OCI-LY1 (cell line): Measurements from ENCODE around the gene PPP2R5C.

Experiments
- H2AFZ ChIP-seq: fragments of 200-600 bp; sonication (generic), shearing (Covaris generic); 2 replicates; pipeline ENCODE4 v1.6.0; 2014; ENCODE audit warnings: antibody characterized with exemption, mild to moderate bottlenecking, low read length
- H3F3A ChIP-seq: fragments of 200-600 bp; sonication (generic), shearing (Covaris generic); 2 replicates; pipeline ENCODE4 v1.6.0; 2014; ENCODE audit warnings: mild to moderate bottlenecking, antibody characterized with exemption, low read length, moderate library complexity; ENCODE audit not compliant: insufficient read depth
- H3K27ac ChIP-seq: fragments of 200-600 bp; sonication (generic); 2 replicates; pipeline ENCODE4 v1.5.1; 2014; ENCODE audit warnings: low read length, mixed run types, mild to moderate bottlenecking, low read depth; ENCODE audit not compliant: poor library complexity, severe bottlenecking
- H3K27me3 ChIP-seq: fragments of 200-600 bp; sonication (generic); 2 replicates; pipeline ENCODE4 v1.6.0; 2014; ENCODE audit warnings: antibody characterized with exemption, mild to moderate bottlenecking, low read length, moderate library complexity; ENCODE audit not compliant: insufficient read depth
- H3K36me3 ChIP-seq: fragments of 200-600 bp; sonication (generic); 2 replicates; pipeline ENCODE4 v1.6.1; 2014; ENCODE audit warnings: mild to moderate bottlenecking, antibody characterized with exemption, low read length, moderate library complexity, mixed read lengths; ENCODE audit not compliant: insufficient read depth
- H3K4me1 ChIP-seq: fragments of 200-600 bp; sonication (generic); 2 replicates; pipeline ENCODE4 v1.5.1; 2014; ENCODE audit warnings: mild to moderate bottlenecking, low read length, moderate library complexity; ENCODE audit not compliant: insufficient read depth, severe bottlenecking
- H3K4me2 ChIP-seq: fragments of 200-600 bp; sonication (generic), shearing (Covaris generic); 2 replicates; pipeline ENCODE4 v1.6.1; 2014; ENCODE audit warnings: low read length
- H3K4me3 ChIP-seq: fragments of 200-600 bp; sonication (generic); 2 replicates; pipeline ENCODE4 v1.5.1; 2014; ENCODE audit warnings: low read length, low read depth, mild to moderate bottlenecking, mixed read lengths; ENCODE audit not compliant: poor library complexity, severe bottlenecking
- H3K79me2 ChIP-seq: fragments of 200-600 bp; shearing (Covaris generic); 2 replicates; pipeline ENCODE4 v1.6.1; 2016; ENCODE audit warnings: mixed run types, low read length, mixed read lengths; ENCODE audit not compliant: insufficient read depth
- H3K9ac ChIP-seq: fragments of 200-600 bp; sonication (generic), shearing (Covaris generic); 2 replicates; pipeline ENCODE4 v1.6.1; 2014; ENCODE audit warnings: mild to moderate bottlenecking, low read length, mixed read lengths
- H3K9me2 ChIP-seq: fragments of 200-600 bp; sonication (generic), shearing (Covaris generic); 2 replicates; pipeline ENCODE4 v1.6.1; 2014; ENCODE audit warnings: low read depth, mild to moderate bottlenecking, low read length, mixed read lengths
- H3K9me3 ChIP-seq: fragments of 200-600 bp; shearing (Covaris generic); 2 replicates; pipeline ENCODE4 v1.6.1; 2014; ENCODE audit warnings: low read length, mixed read lengths
- H4K20me1 ChIP-seq: fragments of 200-600 bp; sonication (generic), shearing (Covaris generic); 2 replicates; pipeline ENCODE4 v1.6.0; 2016; ENCODE audit warnings: mild to moderate bottlenecking, low read length; ENCODE audit not compliant: insufficient read depth
- CTCF ChIP-seq: fragments of 200-600 bp; sonication (generic), shearing (Covaris generic); IDR thresholded peaks from 2 replicates; pipeline ENCODE4 v1.5.1; 2017; ENCODE audit warnings: mild to moderate bottlenecking, antibody characterized with exemption, low read length, moderate library complexity, mixed read lengths
- EZH2 ChIP-seq: fragments of 200-600 bp; sonication (generic), shearing (Covaris generic); IDR thresholded peaks from 2 replicates; pipeline ENCODE4 v1.8.0; 2017; ENCODE audit warnings: borderline replicate concordance, mixed run types, mild to moderate bottlenecking, antibody characterized with exemption, low read length, moderate library complexity, mixed read lengths

PPP2R5C gene

GRCh38 chr14:101882141-101882935, 120.8 kb downstream of the PPP2R5C start:
- Histone ChIP-seq H3K4me1 (peaks cover 17% of the 10 kb centered on the region), H3K9me2 (no peaks in the 10 kb centered on the region), H3F3A (no peaks in the 10 kb centered on the region), H3K79me2 (no peaks in the 10 kb centered on the region; the same call in 1 of the 2 replicates), H3K4me2 (no peak overlapping the region), H3K27me3 (no peaks in the 10 kb centered on the region), H3K27ac (no peak overlapping the region), H4K20me1 (no peaks in the 10 kb centered on the region), H3K9ac (no peak overlapping the region), H3K4me3 (no peak overlapping the region), H2AFZ (no peak overlapping the region), H3K36me3 (peaks cover 55% of the 10 kb centered on the region), H3K9me3 (no peaks in the 10 kb centered on the region)
- no peak for TF ChIP-seq CTCF
- no peak for TF ChIP-seq EZH2

DNA sequence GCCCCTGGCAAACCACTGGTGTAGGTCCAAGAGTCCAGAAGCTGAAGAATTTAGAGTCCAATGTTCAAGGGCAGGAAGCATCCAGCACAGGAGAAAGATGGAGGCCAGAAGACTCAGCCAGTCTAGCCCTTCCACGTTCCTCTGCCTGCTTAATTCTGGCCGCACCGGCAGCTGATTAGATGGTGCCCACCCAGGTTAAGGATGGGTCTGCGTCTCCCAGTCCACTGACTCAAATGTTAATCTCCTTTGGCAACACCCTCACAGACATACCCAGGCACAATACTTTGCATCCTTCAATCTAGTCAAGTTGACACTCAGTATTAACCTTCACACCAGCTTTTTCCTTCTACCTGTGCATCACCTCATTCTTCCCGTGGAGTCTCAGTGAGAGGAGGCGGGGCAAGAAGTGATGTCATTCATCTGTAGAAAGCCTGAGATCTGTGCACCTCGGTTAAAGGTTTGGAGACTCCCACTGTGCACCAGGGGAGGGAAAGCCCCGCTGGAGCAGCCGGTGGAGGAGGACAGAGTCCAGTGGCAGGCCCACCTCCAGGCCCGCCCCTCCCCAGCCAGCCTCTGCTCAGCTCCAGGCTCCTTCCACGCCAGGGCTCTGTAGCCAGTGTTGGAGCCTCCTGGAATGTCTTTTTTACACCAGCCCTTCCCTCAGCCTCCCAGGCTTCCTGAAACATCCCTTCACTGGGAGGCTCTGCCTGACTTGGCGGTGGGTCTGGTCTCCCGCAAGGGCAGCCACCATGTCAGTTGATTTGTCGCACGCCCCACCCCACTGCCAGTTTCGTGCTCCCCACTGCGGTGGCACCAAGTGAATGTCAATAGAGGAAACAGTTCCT, 122.8 kb downstream of the PPP2R5C start:
- no peak overlapping the region for H3K4me2 ChIP-seq
- no peaks in the 10 kb centered on the region for H3K27me3 ChIP-seq
- no peak overlapping the region for H2AFZ ChIP-seq
- H3K27ac ChIP-seq, result no peak overlapping the region
- H3K9ac ChIP-seq, result no peak overlapping the region
- H3K36me3 ChIP-seq, result peaks cover 42% of the 10 kb centered on the region
- no peaks in the 10 kb centered on the region for H3K9me2 ChIP-seq
- H3K4me3 ChIP-seq, result no peak overlapping the region
- H3K79me2 ChIP-seq, result no peaks in the 10 kb centered on the region
- no peaks in the 10 kb centered on the region for H3F3A ChIP-seq
- H3K4me1 ChIP-seq, result peaks cover 6% of the 10 kb centered on the region
- TF ChIP-seq EZH2, result no peak
- TF ChIP-seq CTCF, result no peak
- no peaks in the 10 kb centered on the region for H4K20me1 ChIP-seq
- no peaks in the 10 kb centered on the region for H3K9me3 ChIP-seq

DNA sequence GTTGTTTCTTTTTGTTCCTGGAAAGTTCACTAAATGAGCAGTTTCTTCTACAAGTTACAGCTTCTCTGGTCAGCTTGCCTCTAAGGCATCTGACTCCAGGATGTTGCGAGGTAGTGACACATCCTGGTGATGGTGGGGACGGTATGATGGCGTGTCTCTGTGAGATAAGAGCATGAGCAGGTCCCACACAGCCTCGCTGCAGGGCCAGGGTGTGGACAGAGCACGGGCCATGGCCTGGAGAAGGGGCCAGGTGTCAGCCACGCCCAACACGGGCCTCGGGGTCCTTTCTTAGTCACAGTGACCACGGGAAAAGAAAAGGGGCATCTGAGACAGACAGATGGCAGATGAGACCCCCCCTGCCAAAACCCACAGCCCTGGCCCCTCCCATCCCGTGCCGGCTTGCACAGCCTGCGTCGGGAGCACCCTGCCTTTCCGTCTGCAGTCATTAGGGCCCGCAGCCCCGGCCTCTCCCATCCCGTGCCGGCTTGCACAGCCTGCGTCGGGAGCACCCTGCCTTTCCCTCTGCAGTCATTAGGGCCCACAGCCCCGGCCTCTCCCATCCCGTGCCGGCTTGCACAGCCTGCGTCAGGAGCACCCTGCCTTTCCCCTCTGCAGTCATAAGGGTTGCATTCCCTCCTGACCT, 123.5 kb downstream of the PPP2R5C start:
- H3K27ac ChIP-seq, result no peak overlapping the region
- no peaks in the 10 kb centered on the region for H3K27me3 ChIP-seq
- peaks cover 42% of the 10 kb centered on the region for H3K36me3 ChIP-seq
- no peak overlapping the region for H3K4me2 ChIP-seq
- no peaks in the 10 kb centered on the region for H3K9me2 ChIP-seq
- H4K20me1 ChIP-seq, result no peaks in the 10 kb centered on the region
- H3K4me1 ChIP-seq, result peaks cover 6% of the 10 kb centered on the region
- no peaks in the 10 kb centered on the region for H3K79me2 ChIP-seq
- no peak overlapping the region for H3K9ac ChIP-seq
- H3K4me3 ChIP-seq, result no peak overlapping the region
- no peak overlapping the region for H2AFZ ChIP-seq
- no peaks in the 10 kb centered on the region for H3F3A ChIP-seq
- TF ChIP-seq CTCF (no peak), EZH2 (no peak)
- H3K9me3 ChIP-seq, result no peaks in the 10 kb centered on the region
